Stromal cell of bone marrow (primary cell): Measurements from ENCODE around the gene CEP57.
"Not testable (repeated sequence)": the region's sequence is repeated elsewhere in the genome, so short reads cannot be mapped to it uniquely, and the experiment has no call there.

Experiments used
- DNase-seq: peaks from one replicate; pipeline ENCODE4 v3.0.0-alpha.2; 2012; ENCODE audit warnings: low read depth

CEP57 gene

DNA sequence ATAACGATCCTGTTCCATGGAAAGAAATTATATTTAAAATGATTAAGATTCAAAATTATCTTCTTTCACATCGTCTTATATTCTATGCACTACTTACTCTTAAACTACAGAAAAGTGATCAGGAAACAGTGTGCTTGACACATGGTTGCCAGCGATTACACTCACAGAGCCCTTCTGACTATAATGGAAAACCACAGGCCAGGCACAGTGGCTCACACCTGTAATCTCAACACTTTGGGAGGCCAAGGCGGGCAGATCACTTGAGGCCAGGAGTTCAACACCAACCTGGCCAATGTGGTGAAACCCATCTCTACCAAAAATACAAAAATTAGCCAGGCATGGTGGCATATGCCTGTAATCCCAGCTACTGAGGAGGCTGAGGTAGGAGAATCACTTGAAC is 69.7 kb downstream of the CEP57 start:
- DNase-seq: not testable (repeated sequence)

GRCh38 chr11:95863486-95864140 is 73.3 kb downstream of the CEP57 start:
- DNase-seq: peak; percentile 38

- no peak for DNase-seq
Observed at GRCh38 chr11:95867105-95867504, 76.8 kb downstream of the CEP57 start.

DNA sequence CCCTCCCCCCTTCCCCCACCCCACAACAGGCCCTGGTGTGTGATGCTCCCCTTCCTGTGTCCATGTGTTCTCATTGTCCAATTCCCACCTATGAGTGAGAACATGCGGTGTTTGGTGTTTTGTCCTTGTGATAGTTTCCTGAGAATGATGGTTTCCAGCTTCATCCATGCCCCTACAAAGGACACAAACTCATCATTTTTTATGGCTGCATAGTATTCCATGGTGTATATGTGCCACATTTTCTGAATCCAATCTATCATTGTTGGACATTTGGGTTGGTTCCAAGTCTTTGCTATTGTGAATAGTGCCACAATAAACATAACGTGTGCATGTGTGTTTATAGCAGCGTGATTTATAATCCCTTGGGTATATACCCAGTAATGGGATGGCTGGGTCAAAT is 80.6 kb downstream of the CEP57 start:
- DNase-seq: not testable (repeated sequence)

- DNase-seq: peak; percentile 98
Observed at GRCh38 chr11:95877291-95877690, 87.0 kb downstream of the CEP57 start.
